IMR-90 (cell line): Measurements from ENCODE around the gene PRELID2. TPM values are rescaled to one million over a fixed set of nuclear protein-coding genes. Genes with fewer than 3 reads are reported as not detected.

Source experiments
- ATAC-seq: fragments of 200-7000 bp; cut with Tn5 transposase; 2 replicates; pipeline ENCODE4 v1.9.1; 2020; ENCODE audit warnings: low read depth, mild to moderate bottlenecking, moderate library complexity
- BruUV-seq: library from RNA; stranded (reverse); fragments of 400-500 nt; replicated peaks from 2 replicates; lab custom pipeline; 2021; lab: Mats Ljungman, UMichigan
- CTCF ChIA-PET: fragments of 300-600 bp; formaldehyde crosslinking; extraction: SDS; loops from one replicate; lab custom pipeline; 2021; ENCODE audit warnings: antibody characterized with exemption; lab: Yijun Ruan, JAX
- POLR2A ChIA-PET: fragments of 300-600 bp; sonication (Branson Sonifier 250); formaldehyde crosslinking; loops from one replicate; lab custom pipeline; 2022; ENCODE audit warnings: antibody characterized with exemption; ENCODE audit not compliant: unreplicated experiment; lab: Charles Lee
- DNase-seq: peaks from one replicate; pipeline ENCODE4 v3.0.0; 2013
- H2AFZ ChIP-seq: replicated peaks from 2 replicates; pipeline ENCODE3; 2013; ENCODE audit warnings: low read length, mild to moderate bottlenecking; ENCODE audit not compliant: poor library complexity
- H2AK5ac ChIP-seq: 2 replicates; pipeline ENCODE4 v1.6.1; 2013; ENCODE audit warnings: low read depth, low read length, inconsistent platforms
- H2AK9ac ChIP-seq: replicated peaks from 2 replicates; pipeline ENCODE3; 2013; ENCODE audit warnings: mild to moderate bottlenecking, low read depth, low read length, moderate library complexity; ENCODE audit not compliant: poor library complexity
- H2BK120ac ChIP-seq: 2 replicates; pipeline ENCODE4 v1.6.1; 2013; ENCODE audit warnings: low read depth, low read length, inconsistent platforms
- H2BK15ac ChIP-seq: 3 replicates; pipeline ENCODE4 v1.6.1; 2013; ENCODE audit warnings: low read depth, low read length, inconsistent platforms
- H2BK20ac ChIP-seq: 2 replicates; pipeline ENCODE4 v1.6.1; 2013; ENCODE audit warnings: low read depth, mild to moderate bottlenecking, inconsistent platforms, low read length, moderate library complexity
- H2BK5ac ChIP-seq: 2 replicates; pipeline ENCODE4 v1.6.1; 2013; ENCODE audit warnings: mild to moderate bottlenecking, low read depth, low read length, inconsistent platforms; ENCODE audit not compliant: poor library complexity, severe bottlenecking
- H3K14ac ChIP-seq: replicated peaks from 2 replicates; pipeline ENCODE4 v1.6.1; 2013; ENCODE audit warnings: low read depth, low read length, inconsistent platforms
- H3K18ac ChIP-seq: 2 replicates; pipeline ENCODE4 v1.6.1; 2013; ENCODE audit warnings: low read depth, low read length, control low read depth
- H3K23ac ChIP-seq: 2 replicates; pipeline ENCODE4 v1.6.1; 2013; ENCODE audit warnings: low read depth, low read length, inconsistent platforms
- H3K27ac ChIP-seq: 2 replicates; pipeline ENCODE4 v1.5.1; 2013; ENCODE audit warnings: mild to moderate bottlenecking, control low read depth, low read length; ENCODE audit not compliant: insufficient read depth
- H3K27me3 ChIP-seq: 2 replicates; pipeline ENCODE4 v1.6.1; 2013; ENCODE audit warnings: low read length; ENCODE audit not compliant: control insufficient read depth, insufficient read depth
- H3K36me3 ChIP-seq: 2 replicates; pipeline ENCODE4 v1.6.1; 2013; ENCODE audit warnings: low read length, mixed read lengths; ENCODE audit not compliant: control insufficient read depth, insufficient read depth
- H3K4ac ChIP-seq: 2 replicates; pipeline ENCODE4 v1.6.1; 2013; ENCODE audit warnings: low read depth, low read length, inconsistent platforms
- H3K4me1 ChIP-seq: 2 replicates; pipeline ENCODE4 v1.6.1; 2013; ENCODE audit warnings: low read length, mixed read lengths; ENCODE audit not compliant: control insufficient read depth, insufficient read depth
- H3K4me2 ChIP-seq: 2 replicates; pipeline ENCODE4 v1.6.1; 2013; ENCODE audit warnings: low read depth, mild to moderate bottlenecking, control low read depth, low read length, moderate library complexity
- H3K4me3 ChIP-seq: 2 replicates; pipeline ENCODE4 v1.5.1; 2013; ENCODE audit warnings: low read depth, mild to moderate bottlenecking, control low read depth, low read length, moderate library complexity; ENCODE audit not compliant: insufficient read depth
- H3K56ac ChIP-seq: 2 replicates; pipeline ENCODE4 v1.6.1; 2013; ENCODE audit warnings: low read length, inconsistent platforms; ENCODE audit not compliant: insufficient read depth; ENCODE audit errors: extremely low read depth
- H3K79me1 ChIP-seq, 2 experiments: 2 replicates each; pipeline ENCODE4 v1.6.1; 2013; ENCODE audit warnings: low read length in 2 of 2, inconsistent platforms in 1 of 2, low read depth in 1 of 2
- H3K9ac ChIP-seq: 2 replicates; pipeline ENCODE4 v1.6.1; 2013; ENCODE audit warnings: low read depth, low read length, control low read depth
- H3K9me1 ChIP-seq: 2 replicates; pipeline ENCODE4 v1.6.1; 2013; ENCODE audit warnings: low read length, inconsistent platforms; ENCODE audit not compliant: insufficient read depth
- H3K9me3 ChIP-seq: 2 replicates; pipeline ENCODE4 v1.6.1; 2013; ENCODE audit warnings: low read length; ENCODE audit not compliant: control insufficient read depth, insufficient read depth
- H4K20me1 ChIP-seq: 2 replicates; pipeline ENCODE4 v1.6.1; 2013; ENCODE audit warnings: low read length, inconsistent platforms; ENCODE audit not compliant: insufficient read depth
- H4K5ac ChIP-seq: 2 replicates; pipeline ENCODE4 v1.6.1; 2013; ENCODE audit warnings: mild to moderate bottlenecking, low read depth, low read length, control low read depth
- H4K8ac ChIP-seq, 2 experiments: 2 replicates each; pipeline ENCODE4 v1.6.1; 2013; ENCODE audit warnings: low read depth in 2 of 2, low read length in 2 of 2, control low read depth in 1 of 2, inconsistent platforms in 1 of 2
- H4K91ac ChIP-seq: 2 replicates; pipeline ENCODE4 v1.6.1; 2013; ENCODE audit warnings: low read depth, low read length, inconsistent platforms; ENCODE audit not compliant: insufficient read depth
- MAFK ChIP-seq: IDR thresholded peaks from 2 replicates; pipeline ENCODE4 v1.6.1; 2012; ENCODE audit warnings: low read depth, low read length, improper control_type of control experiment
- SMC3 ChIP-seq: fragments of 150-350 bp; IDR thresholded peaks from 2 replicates; pipeline ENCODE4 v1.6.1; 2016; ENCODE audit warnings: low read depth, mild to moderate bottlenecking, antibody characterized with exemption, low read length, moderate library complexity
- WGBS, 2 experiments: methylation state at CpG; one replicate each; pipeline versions ENCODE4 v1.1.5 to v1.1.7; 2013; ENCODE audit warnings: missing lambda C conversion rate in 2 of 2; ENCODE audit not compliant: insufficient read length in 1 of 2; ENCODE audit errors: extremely low coverage in 2 of 2; 5-methylcytosine and 5-hydroxymethylcytosine counted together
- dilution Hi-C: fragments of 300-500 bp; cut with HindIII; formaldehyde crosslinking; loops from one replicate; pipeline ENCODE4 v1.14.3; 2018; ENCODE audit warnings: low sequenced_read_pairs; ENCODE audit not compliant: unreplicated experiment
- in situ Hi-C: fragments of 300-500 bp; cut with MboI; formaldehyde crosslinking; loops from 3 replicates; pipeline ENCODE4 v1.14.3; 2019; ENCODE audit warnings: low sequenced_read_pairs, inconsistent platforms, mixed read lengths
- intact Hi-C: fragments of 100-400 bp; cut with micrococcal nuclease; formaldehyde crosslinking; loops from 2 replicates; pipeline ENCODE4 v1.10.0; 2022
- polyA plus RNA-seq, 3 experiments: library from polyadenylated mRNA; depleted of rRNA; stranded (reverse); fragments of >200 nt; gene quantifications; 2 replicates each; pipeline ENCODE4 v1.2.3, GENCODE V29; 2012; ENCODE audit warnings: low replicate concordance in 1 of 3
- total RNA-seq: library from RNA; depleted of rRNA; stranded (reverse); fragments of >200 nt; gene quantifications from 2 replicates; pipeline ENCODE4 v1.2.3, GENCODE V29; 2012

The PRELID2 gene
- total and polyA plus RNA-seq, 2 of the 4 experiments (the other 2 are of a cell fraction): 4.9 to 8.6 TPM

DNA sequence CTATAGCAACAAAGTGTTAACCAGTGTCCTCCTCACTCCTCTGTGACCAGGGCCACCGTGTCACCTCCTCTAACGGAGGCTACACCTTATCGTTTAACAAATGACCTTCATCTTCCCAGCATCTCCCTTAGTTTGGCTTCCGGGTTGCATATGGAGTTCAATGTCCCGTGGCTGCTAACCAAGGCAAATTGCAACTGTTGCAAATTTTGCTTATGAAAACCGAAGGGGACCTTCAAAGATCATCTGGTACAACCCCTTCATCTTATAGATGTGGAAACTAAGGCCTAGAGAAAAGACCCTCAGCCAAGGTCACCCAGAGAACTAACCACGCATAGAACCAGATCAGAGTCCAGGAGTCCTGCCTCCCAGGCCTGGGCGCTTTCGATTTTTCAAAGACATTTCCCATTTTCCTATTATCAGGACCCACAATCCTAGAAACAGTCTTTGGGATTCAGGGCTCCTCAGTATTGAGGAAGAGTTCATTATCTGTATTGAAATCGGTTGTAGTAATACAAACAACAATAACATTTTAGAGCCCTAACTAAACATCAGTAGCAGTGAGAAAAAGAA, 1.4 kb downstream of the PRELID2 start:
- no peak overlapping the region for H4K8ac ChIP-seq
- H3K9me1 ChIP-seq: peaks cover 3% of the 10 kb centered on the region; the same call in 1 of the 2 replicates
- H2BK120ac ChIP-seq: no peak overlapping the region
- no peak overlapping the region for H3K4me2 ChIP-seq
- H3K56ac ChIP-seq: no peak overlapping the region
- 0 out of 2 replicates have a peak overlapping the region, but pooled peaks have one; percentile 6 for H3K4ac ChIP-seq
- no peak overlapping the region for H2AFZ ChIP-seq
- TF ChIP-seq SMC3: no peak
- TF ChIP-seq MAFK: 0 out of 2 replicates have a peak, but pooled peaks have one; percentile 33
- H3K14ac ChIP-seq: no peak overlapping the region
- BruUV-seq: no TSS peak
- no peaks in the 10 kb centered on the region for H3K9me3 ChIP-seq
- H3K18ac ChIP-seq: no peak overlapping the region
- CTCF ChIA-PET: interaction anchor here (2.0 kb wide), 1 partner anchor 54 kb away, joined by 8 read pairs; no protein-coding TSS in a partner anchor
- H2BK20ac ChIP-seq: no peak overlapping the region
- POLR2A ChIA-PET: no interaction called here
- DNase-seq (no peak), ATAC-seq (no peak)
- H3K27me3 ChIP-seq: no peaks in the 10 kb centered on the region
- H2AK9ac ChIP-seq: no peak overlapping the region
- WGBS, 2 experiments: 100% methylated on average over 1 of the region's 10 CpGs; no CpG with 5 or more reads in 1 of the 2 experiments
- H2BK5ac ChIP-seq: no peak overlapping the region
- H3K23ac ChIP-seq: no peak overlapping the region
- H2BK15ac ChIP-seq: no peak overlapping the region
- H3K4me1 ChIP-seq: peaks cover 7% of the 10 kb centered on the region
- no peak overlapping the region for H3K4me3 ChIP-seq
- H4K91ac ChIP-seq: no peak overlapping the region
- H4K5ac ChIP-seq: no peak overlapping the region
- intact Hi-C loops (loop anchor here (5.0 kb wide), 1 partner anchor 299 kb away; no protein-coding TSS in a partner anchor), in situ Hi-C loops (loop anchor here (5.0 to 10.0 kb wide), 2 partner anchors 221 to 1631 kb away; no protein-coding TSS in a partner anchor), dilution Hi-C loops (no loop called here)
- peak overlapping the region; percentile 30; the same call in 1 of the 2 replicates for H2AK5ac ChIP-seq
- H3K36me3 ChIP-seq: no peaks in the 10 kb centered on the region
- H4K20me1 ChIP-seq: no peaks in the 10 kb centered on the region; the same call in 1 of the 2 replicates
- no peak overlapping the region for H3K27ac ChIP-seq
- peaks cover 12 to 14% of the 10 kb centered on the region in 2 experiments; a peak in 3 of 4 replicates for H3K79me1 ChIP-seq
- no peak overlapping the region for H3K9ac ChIP-seq
